KMS-11 (cell line): ENCODE data around the gene TMEM52.

Source experiments
- H2AFZ ChIP-seq: fragments of 200-600 bp; sonication (generic); 2 replicates; pipeline ENCODE4 v1.6.1; 2016; ENCODE audit warnings: antibody characterized with exemption, mixed run types, low read depth
- H3K27ac ChIP-seq: fragments of 200-600 bp; sonication (generic); 2 replicates; pipeline ENCODE4 v1.6.1; 2016; ENCODE audit warnings: mild to moderate bottlenecking, mixed run types
- H3K27me3 ChIP-seq: fragments of 200-600 bp; sonication (generic); 2 replicates; pipeline ENCODE4 v1.6.1; 2017; ENCODE audit warnings: mild to moderate bottlenecking, low read depth, mixed run types, moderate library complexity; ENCODE audit not compliant: insufficient read depth
- H3K36me3 ChIP-seq: fragments of 200-600 bp; sonication (generic); 2 replicates; pipeline ENCODE4 v1.6.1; 2017; ENCODE audit warnings: mild to moderate bottlenecking, mixed run types; ENCODE audit not compliant: insufficient read depth
- H3K4me1 ChIP-seq: fragments of 200-600 bp; sonication (generic); 2 replicates; pipeline ENCODE4 v1.6.1; 2016; ENCODE audit warnings: mild to moderate bottlenecking, low read depth, mixed run types; ENCODE audit not compliant: poor library complexity, severe bottlenecking
- H3K4me2 ChIP-seq: fragments of 200-600 bp; sonication (generic); 2 replicates; pipeline ENCODE4 v1.7.0; 2016; ENCODE audit warnings: mild to moderate bottlenecking, mixed run types
- H3K4me3 ChIP-seq: fragments of 200-600 bp; sonication (generic); IDR thresholded peaks from 2 replicates; pipeline ENCODE4 v1.6.1; 2017; ENCODE audit warnings: low read depth, low read length, mixed read lengths; ENCODE audit not compliant: insufficient read depth
- H3K79me2 ChIP-seq: fragments of 200-600 bp; sonication (generic); 2 replicates; pipeline ENCODE4 v1.6.1; 2016; ENCODE audit warnings: low read depth, mixed run types; ENCODE audit not compliant: insufficient read depth
- H3K9ac ChIP-seq: fragments of 200-600 bp; sonication (generic); 2 replicates; pipeline ENCODE4 v1.6.1; 2016; ENCODE audit warnings: mild to moderate bottlenecking, mixed run types
- H4K20me1 ChIP-seq: fragments of 200-600 bp; sonication (generic); 2 replicates; pipeline ENCODE4 v1.6.1; 2016; ENCODE audit warnings: mild to moderate bottlenecking, mixed run types; ENCODE audit not compliant: insufficient read depth
- CTCF ChIP-seq: fragments of 200-600 bp; sonication (generic); conservative IDR thresholded peaks from 2 replicates; pipeline ENCODE4 v1.6.1; 2017; ENCODE audit warnings: low read depth, mild to moderate bottlenecking, antibody characterized with exemption, low read length, moderate library complexity, mixed read lengths

Gene TMEM52

GRCh38 chr1:1877865-1878436 is 41.1 kb downstream of the TMEM52 start:
- Histone ChIP-seq H3K4me2 (no peak overlapping the region), H4K20me1 (peaks cover 79% of the 10 kb centered on the region), H3K27ac (no peak overlapping the region), H3K9ac (no peak overlapping the region), H3K36me3 (no peaks in the 10 kb centered on the region; the same call in 1 of the 2 replicates), H3K79me2 (peaks cover 97% of the 10 kb centered on the region), H3K4me1 (peaks cover 8% of the 10 kb centered on the region), H2AFZ (no peak overlapping the region), H3K27me3 (no peaks in the 10 kb centered on the region), H3K4me3 (no peak overlapping the region)
- TF ChIP-seq CTCF, result no peak

GRCh38 chr1:1876335-1876930 is 42.6 kb downstream of the TMEM52 start:
- Histone ChIP-seq H3K4me2 (no peak overlapping the region), H3K9ac (no peak overlapping the region), H4K20me1 (peaks cover 72% of the 10 kb centered on the region), H3K4me1 (no peaks in the 10 kb centered on the region), H3K4me3 (no peak overlapping the region), H3K79me2 (peaks cover 97% of the 10 kb centered on the region), H3K27me3 (no peaks in the 10 kb centered on the region), H2AFZ (no peak overlapping the region), H3K27ac (no peak overlapping the region), H3K36me3 (no peaks in the 10 kb centered on the region; the same call in 1 of the 2 replicates)
- no peak for TF ChIP-seq CTCF

GRCh38 chr1:1875932-1876331 is 43.1 kb downstream of the TMEM52 start:
- Histone ChIP-seq H3K27ac (no peak overlapping the region), H4K20me1 (peaks cover 72% of the 10 kb centered on the region), H3K9ac (no peak overlapping the region), H3K4me2 (no peak overlapping the region), H3K4me1 (no peaks in the 10 kb centered on the region), H3K36me3 (no peaks in the 10 kb centered on the region; the same call in 1 of the 2 replicates), H3K27me3 (no peaks in the 10 kb centered on the region), H2AFZ (no peak overlapping the region), H3K4me3 (no peak overlapping the region), H3K79me2 (peaks cover 97% of the 10 kb centered on the region)
- TF ChIP-seq CTCF, result no peak

- H4K20me1 ChIP-seq, result peaks cover 77% of the 10 kb centered on the region
Measured at GRCh38 chr1:1874901-1875300, 44.2 kb downstream of the TMEM52 start.

More at GRCh38 chr1:1874901-1875300, 44.2 kb downstream of the TMEM52 start:
- H3K4me2 ChIP-seq, result no peak overlapping the region
- no peaks in the 10 kb centered on the region; the same call in 1 of the 2 replicates for H3K36me3 ChIP-seq
- H2AFZ ChIP-seq, result no peak overlapping the region
- H3K4me1 ChIP-seq, result no peaks in the 10 kb centered on the region
- no peak for TF ChIP-seq CTCF
- H3K9ac ChIP-seq, result no peak overlapping the region
- H3K27ac ChIP-seq, result no peak overlapping the region
- H3K79me2 ChIP-seq, result peaks cover 97% of the 10 kb centered on the region
- H3K4me3 ChIP-seq, result no peak overlapping the region
- H3K27me3 ChIP-seq, result no peaks in the 10 kb centered on the region
